Hematopoietic multipotent progenitor cell treated with erythropoietin and hydrocortisone succinate and interleukin-3 and kit ligand, for 8 days (in vitro differentiated cells): Measurements from ENCODE around the gene POP7.
"Not testable (repeated sequence)": the region's sequence is repeated elsewhere in the genome, so short reads cannot be mapped to it uniquely, and the experiment has no call there.

Experiments
- DNase-seq: peaks from one replicate; pipeline ENCODE4 v3.0.0-alpha.2; 2015

POP7 gene

GRCh38 chr7:100692578-100692961 is 13.4 kb upstream of the POP7 start:
- DNase-seq = no peak

- no peak for DNase-seq
These were observed 12.4 kb upstream of the POP7 start for GRCh38 chr7:100693312-100694097.

GRCh38 chr7:100694098-100694745 is 11.7 kb upstream of the POP7 start, which contains the start of gene GIGYF1:
Gene GIGYF1 (minus strand): TSS chr7:100694250. CDS start chr7:100688238, 6,012 bp downstream.
- DNase-seq = peak; percentile 66

GRCh38 chr7:100696123-100696521 is 9.8 kb upstream of the POP7 start:
- DNase-seq = no peak

- no peak for DNase-seq
These were observed 6.9 kb upstream of the POP7 start for GRCh38 chr7:100699018-100699417.

- DNase-seq = not testable (repeated sequence)
These were observed 4.8 kb upstream of the POP7 start for GRCh38 chr7:100701089-100701488.

GRCh38 chr7:100705320-100705752 is 585 bp upstream of the POP7 start:
- DNase-seq = peak; percentile 77

GRCh38 chr7:100706672-100707311 is 871 bp downstream of the POP7 start:
- DNase-seq = no peak

- no peak for DNase-seq
These were observed 2.5 kb downstream of the POP7 start for GRCh38 chr7:100708395-100708794.

- DNase-seq = no peak
These were observed 4.5 kb downstream of the POP7 start for GRCh38 chr7:100710452-100710851.

GRCh38 chr7:100711369-100711768 is 5.4 kb downstream of the POP7 start:
- no peak for DNase-seq

GRCh38 chr7:100714725-100715124 is 8.8 kb downstream of the POP7 start:
- DNase-seq = no peak

- not testable (repeated sequence) for DNase-seq
These were observed 11.2 kb downstream of the POP7 start for GRCh38 chr7:100717073-100717472.

- DNase-seq = peak; percentile 27
These were observed 13.8 kb downstream of the POP7 start for GRCh38 chr7:100719523-100720278.

GRCh38 chr7:100720279-100720670 is 14.4 kb downstream of the POP7 start, which contains the start of gene EPO:
Gene EPO (plus strand): TSS chr7:100720468. CDS start chr7:100720981, 513 bp downstream.
- no peak for DNase-seq

GRCh38 chr7:100720671-100721504 is 15.0 kb downstream of the POP7 start:
- DNase-seq = no peak

GRCh38 chr7:100721505-100721812 is 15.5 kb downstream of the POP7 start:
- no peak for DNase-seq

- DNase-seq = no peak
These were observed 16.7 kb downstream of the POP7 start for GRCh38 chr7:100722480-100723212.

- DNase-seq = no peak
These were observed 17.9 kb downstream of the POP7 start for GRCh38 chr7:100723732-100724275.

- DNase-seq = not testable (repeated sequence)
These were observed 18.4 kb downstream of the POP7 start for GRCh38 chr7:100724364-100724763.
